Bronchial epithelial cell (primary cell): ENCODE results near the gene EPHA3. TPM values are rescaled to one million over a fixed set of nuclear protein-coding genes. Genes with fewer than 3 reads are reported as not detected.

ENCODE experiments used
- DNase-seq: peaks from one replicate; pipeline ENCODE4 v3.0.0-alpha.2; 2010; ENCODE audit warnings: low read depth
- FAIRE-seq: peaks from 2 replicates; lab custom pipeline; 2011; peaks lifted over from hg19 to GRCh38; lab: Jason Lieb, UNC
- H3K27me3 ChIP-seq: 2 replicates; pipeline ENCODE4 v1.5.1; 2011; ENCODE audit warnings: low read length; ENCODE audit not compliant: control insufficient read depth, insufficient read depth
- H3K36me3 ChIP-seq: 2 replicates; pipeline ENCODE4 v1.5.1; 2011; ENCODE audit warnings: low read length; ENCODE audit not compliant: control insufficient read depth, insufficient read depth
- H3K4me3 ChIP-seq: 2 replicates; pipeline ENCODE4 v1.5.1; 2011; ENCODE audit warnings: mild to moderate bottlenecking, low read depth, low read length, control low read depth
- CTCF ChIP-seq: IDR thresholded peaks from 2 replicates; pipeline ENCODE4 v1.5.1; 2011; ENCODE audit warnings: mild to moderate bottlenecking, moderate library complexity, low read length, control low read depth, inconsistent platforms; ENCODE audit not compliant: insufficient read depth, severe bottlenecking
- total RNA-seq: library from RNA; depleted of rRNA; stranded (reverse); fragments of >200 nt; gene quantifications from 2 replicates; pipeline ENCODE4 v1.2.1, GENCODE V29; 2014

The EPHA3 gene
- total RNA-seq, 1 donor from 2014 or later, result under 0.01 TPM

GRCh38 chr3:89300981-89301380 is 193.6 kb downstream of the EPHA3 start:
- Histone ChIP-seq H3K4me3 (no peak overlapping the region), H3K27me3 (no peaks in the 10 kb centered on the region), H3K36me3 (no peaks in the 10 kb centered on the region)
- no peak for DNase-seq
- TF ChIP-seq CTCF, result no peak
- FAIRE-seq, result no peak

- Histone ChIP-seq H3K27me3 (no peaks in the 10 kb centered on the region), H3K36me3 (no peaks in the 10 kb centered on the region), H3K4me3 (no peak overlapping the region)
- no peak for TF ChIP-seq CTCF
- DNase-seq (no peak), FAIRE-seq (no peak)
Measured at GRCh38 chr3:89303701-89304100, 196.3 kb downstream of the EPHA3 start.

- TF ChIP-seq CTCF, result no peak
- FAIRE-seq (no peak), DNase-seq (no peak)
- Histone ChIP-seq H3K36me3 (no peaks in the 10 kb centered on the region), H3K4me3 (no peak overlapping the region), H3K27me3 (no peaks in the 10 kb centered on the region)
Measured at GRCh38 chr3:89306540-89306939, 199.1 kb downstream of the EPHA3 start.

- Histone ChIP-seq H3K27me3 (no peaks in the 10 kb centered on the region), H3K36me3 (no peaks in the 10 kb centered on the region), H3K4me3 (no peak overlapping the region)
- no peak for TF ChIP-seq CTCF
- FAIRE-seq (no peak), DNase-seq (no peak)
Measured at GRCh38 chr3:89311581-89311980, 204.2 kb downstream of the EPHA3 start.

GRCh38 chr3:89312141-89312540 is 204.7 kb downstream of the EPHA3 start:
- FAIRE-seq, result no peak

More at GRCh38 chr3:89312141-89312540, 204.7 kb downstream of the EPHA3 start:
- H3K4me3 ChIP-seq, result no peak overlapping the region
- H3K36me3 ChIP-seq, result no peaks in the 10 kb centered on the region
- no peak for DNase-seq
- no peaks in the 10 kb centered on the region for H3K27me3 ChIP-seq
- no peak for TF ChIP-seq CTCF
